Measurements from ENCODE around the gene SLC30A3.
"Not testable (repeated sequence)": the region's sequence is repeated elsewhere in the genome, so short reads cannot be mapped to it uniquely, and the experiment has no call there.

The SLC30A3 gene

GRCh38 chr2:27271631-27272340, 8.9 kb upstream of the SLC30A3 start:
- Histone ChIP-seq H3K79me2 (ENCODE audit: control insufficient read depth, insufficient read depth, low read length, unreplicated experiment) (no peaks in the 10 kb centered on the region), H2AFZ (ENCODE audit: low read length, unreplicated experiment) (no peak overlapping the region), H3K4me3 (ENCODE audit: low read depth, low read length) (no peak overlapping the region), H3K27ac (ENCODE audit: low read depth, low read length) (no peak overlapping the region), H3K4me1 (ENCODE audit: control insufficient read depth, insufficient read depth, low read length, unreplicated experiment) (no peaks in the 10 kb centered on the region), H3K36me3 (ENCODE audit: insufficient read depth, low read length) (no peaks in the 10 kb centered on the region), H3K27me3 (ENCODE audit: insufficient read depth, low read length) (peaks cover 21% of the 10 kb centered on the region)

GRCh38 chr2:27270670-27271069, 7.8 kb upstream of the SLC30A3 start:
- peaks cover 28% of the 10 kb centered on the region for H3K27me3 ChIP-seq (ENCODE audit: insufficient read depth, low read length)
- H3K36me3 ChIP-seq (ENCODE audit: insufficient read depth, low read length): no peaks in the 10 kb centered on the region
- no peaks in the 10 kb centered on the region for H3K4me1 ChIP-seq (ENCODE audit: control insufficient read depth, insufficient read depth, low read length, unreplicated experiment)
- H3K4me3 ChIP-seq (ENCODE audit: low read depth, low read length): no peak overlapping the region
- no peak overlapping the region for H2AFZ ChIP-seq (ENCODE audit: low read length, unreplicated experiment)
- H3K27ac ChIP-seq (ENCODE audit: low read depth, low read length): no peak overlapping the region
- H3K79me2 ChIP-seq (ENCODE audit: control insufficient read depth, insufficient read depth, low read length, unreplicated experiment): no peaks in the 10 kb centered on the region

- no peak overlapping the region for H3K27ac ChIP-seq (ENCODE audit: low read depth, low read length)
- H3K27me3 ChIP-seq (ENCODE audit: insufficient read depth, low read length): peaks cover 34% of the 10 kb centered on the region
- no peak overlapping the region for H2AFZ ChIP-seq (ENCODE audit: low read length, unreplicated experiment)
- H3K4me1 ChIP-seq (ENCODE audit: control insufficient read depth, insufficient read depth, low read length, unreplicated experiment): no peaks in the 10 kb centered on the region
- H3K4me3 ChIP-seq (ENCODE audit: low read depth, low read length): no peak overlapping the region
- H3K36me3 ChIP-seq (ENCODE audit: insufficient read depth, low read length): no peaks in the 10 kb centered on the region
- no peaks in the 10 kb centered on the region for H3K79me2 ChIP-seq (ENCODE audit: control insufficient read depth, insufficient read depth, low read length, unreplicated experiment)
These were observed 7.3 kb upstream of the SLC30A3 start for GRCh38 chr2:27270131-27270530.

GRCh38 chr2:27268296-27268695, 5.4 kb upstream of the SLC30A3 start:
- not testable (repeated sequence) for H3K4me1 ChIP-seq (ENCODE audit: control insufficient read depth, insufficient read depth, low read length, unreplicated experiment); H3K79me2 ChIP-seq (ENCODE audit: control insufficient read depth, insufficient read depth, low read length, unreplicated experiment); H3K36me3 ChIP-seq (ENCODE audit: insufficient read depth, low read length); H3K4me3 ChIP-seq (ENCODE audit: low read depth, low read length); H2AFZ ChIP-seq (ENCODE audit: low read length, unreplicated experiment); H3K27ac ChIP-seq (ENCODE audit: low read depth, low read length)
- peaks cover 49% of the 10 kb centered on the region for H3K27me3 ChIP-seq (ENCODE audit: insufficient read depth, low read length)

GRCh38 chr2:27265536-27265870, 2.7 kb upstream of the SLC30A3 start:
- Histone ChIP-seq H3K79me2 (ENCODE audit: control insufficient read depth, insufficient read depth, low read length, unreplicated experiment) (no peaks in the 10 kb centered on the region), H3K4me1 (ENCODE audit: control insufficient read depth, insufficient read depth, low read length, unreplicated experiment) (peaks cover 12% of the 10 kb centered on the region), H3K36me3 (ENCODE audit: insufficient read depth, low read length) (no peaks in the 10 kb centered on the region), H3K27ac (ENCODE audit: low read depth, low read length) (no peak overlapping the region), H3K27me3 (ENCODE audit: insufficient read depth, low read length) (peaks cover 77% of the 10 kb centered on the region), H3K4me3 (ENCODE audit: low read depth, low read length) (no peak overlapping the region), H2AFZ (ENCODE audit: low read length, unreplicated experiment) (no peak overlapping the region)

- no peaks in the 10 kb centered on the region for H3K36me3 ChIP-seq (ENCODE audit: insufficient read depth, low read length)
- H2AFZ ChIP-seq (ENCODE audit: low read length, unreplicated experiment): peak overlapping the region; percentile 61
- peaks cover 80% of the 10 kb centered on the region for H3K27me3 ChIP-seq (ENCODE audit: insufficient read depth, low read length)
- peak overlapping the region; percentile 54 for H3K4me3 ChIP-seq (ENCODE audit: low read depth, low read length)
- H3K27ac ChIP-seq (ENCODE audit: low read depth, low read length): no peak overlapping the region
- no peaks in the 10 kb centered on the region for H3K79me2 ChIP-seq (ENCODE audit: control insufficient read depth, insufficient read depth, low read length, unreplicated experiment)
- H3K4me1 ChIP-seq (ENCODE audit: control insufficient read depth, insufficient read depth, low read length, unreplicated experiment): peaks cover 12% of the 10 kb centered on the region
These were observed 2.1 kb upstream of the SLC30A3 start for GRCh38 chr2:27264753-27265535.

- Histone ChIP-seq H3K36me3 (ENCODE audit: insufficient read depth, low read length) (no peaks in the 10 kb centered on the region), H2AFZ (ENCODE audit: low read length, unreplicated experiment) (peak overlapping the region; percentile 61), H3K4me1 (ENCODE audit: control insufficient read depth, insufficient read depth, low read length, unreplicated experiment) (peaks cover 12% of the 10 kb centered on the region), H3K27me3 (ENCODE audit: insufficient read depth, low read length) (peaks cover 78% of the 10 kb centered on the region), H3K27ac (ENCODE audit: low read depth, low read length) (no peak overlapping the region), H3K79me2 (ENCODE audit: control insufficient read depth, insufficient read depth, low read length, unreplicated experiment) (no peaks in the 10 kb centered on the region), H3K4me3 (ENCODE audit: low read depth, low read length) (peak overlapping the region; percentile 54)
These were observed 1.5 kb upstream of the SLC30A3 start for GRCh38 chr2:27264253-27264752.

- H3K27me3 ChIP-seq (ENCODE audit: insufficient read depth, low read length): peaks cover 73% of the 10 kb centered on the region
- no peaks in the 10 kb centered on the region for H3K36me3 ChIP-seq (ENCODE audit: insufficient read depth, low read length)
- H3K4me3 ChIP-seq (ENCODE audit: low read depth, low read length): peak overlapping the region; percentile 72
- H3K27ac ChIP-seq (ENCODE audit: low read depth, low read length): no peak overlapping the region
- H3K4me1 ChIP-seq (ENCODE audit: control insufficient read depth, insufficient read depth, low read length, unreplicated experiment): peaks cover 12% of the 10 kb centered on the region
- no peaks in the 10 kb centered on the region for H3K79me2 ChIP-seq (ENCODE audit: control insufficient read depth, insufficient read depth, low read length, unreplicated experiment)
- no peak overlapping the region for H2AFZ ChIP-seq (ENCODE audit: low read length, unreplicated experiment)
These were observed 723 bp upstream of the SLC30A3 start for GRCh38 chr2:27263287-27264252.

GRCh38 chr2:27261926-27262298, 935 bp downstream of the SLC30A3 start:
- H3K36me3 ChIP-seq (ENCODE audit: insufficient read depth, low read length): no peaks in the 10 kb centered on the region
- H3K79me2 ChIP-seq (ENCODE audit: control insufficient read depth, insufficient read depth, low read length, unreplicated experiment): no peaks in the 10 kb centered on the region
- peaks cover 14% of the 10 kb centered on the region for H3K4me1 ChIP-seq (ENCODE audit: control insufficient read depth, insufficient read depth, low read length, unreplicated experiment)
- peak overlapping the region; percentile 72; the same call in 1 of the 2 replicates for H3K4me3 ChIP-seq (ENCODE audit: low read depth, low read length)
- H2AFZ ChIP-seq (ENCODE audit: low read length, unreplicated experiment): no peak overlapping the region
- H3K27me3 ChIP-seq (ENCODE audit: insufficient read depth, low read length): peaks cover 69% of the 10 kb centered on the region
- H3K27ac ChIP-seq (ENCODE audit: low read depth, low read length): no peak overlapping the region

GRCh38 chr2:27261241-27261925, 1.5 kb downstream of the SLC30A3 start:
- Histone ChIP-seq H3K4me3 (ENCODE audit: low read depth, low read length) (no peak overlapping the region), H3K79me2 (ENCODE audit: control insufficient read depth, insufficient read depth, low read length, unreplicated experiment) (no peaks in the 10 kb centered on the region), H3K36me3 (ENCODE audit: insufficient read depth, low read length) (no peaks in the 10 kb centered on the region), H2AFZ (ENCODE audit: low read length, unreplicated experiment) (no peak overlapping the region), H3K27ac (ENCODE audit: low read depth, low read length) (no peak overlapping the region), H3K27me3 (ENCODE audit: insufficient read depth, low read length) (peaks cover 69% of the 10 kb centered on the region), H3K4me1 (ENCODE audit: control insufficient read depth, insufficient read depth, low read length, unreplicated experiment) (peaks cover 19% of the 10 kb centered on the region)
